Breast epithelium (tissue), 3 donors: ENCODE results near the gene ABCC1.

ENCODE experiments used
- CTCF ChIP-seq, 3 donors: fragments of 450-650 bp; IDR thresholded peaks; one replicate each; pipeline ENCODE4 v1.5.1; 2016 to 2017; ENCODE audit warnings: antibody characterized with exemption in 3 of 3, mild to moderate bottlenecking in 3 of 3, moderate library complexity in 3 of 3
- POLR2A ChIP-seq: fragments of 450-650 bp; IDR thresholded peaks from one replicate; pipeline ENCODE4 v1.6.1; 2016; ENCODE audit warnings: antibody characterized with exemption, mild to moderate bottlenecking, moderate library complexity
- POLR2AphosphoS5 ChIP-seq, 3 donors: sonication (generic); formaldehyde crosslinking; IDR thresholded peaks; one replicate each; pipeline ENCODE4 v1.6.1; 2017; ENCODE audit warnings: antibody characterized with exemption in 3 of 3

- TF ChIP-seq CTCF (IDR thresholded peaks at IDR 0.05) (no peak), POLR2A (no peak), POLR2AphosphoS5 (IDR thresholded peaks at IDR 0.05) (no peak)
Measured at GRCh38 chr16:15960124-15960971, 10.9 kb downstream of the ABCC1 start.
